NCI-H128 (cell line): ENCODE measurements around the gene RAB32.

Experiments used
- DNase-seq: peaks from one replicate; lab custom pipeline; 2025; ENCODE audit not compliant: unreplicated experiment; lab: John Stamatoyannopoulos, UW

Gene RAB32

GRCh38 chr6:146581968-146582367 lies 38.3 kb downstream of the RAB32 start:
- DNase-seq: no peak

GRCh38 chr6:146582857-146583256 lies 39.2 kb downstream of the RAB32 start:
- DNase-seq: no peak

DNA sequence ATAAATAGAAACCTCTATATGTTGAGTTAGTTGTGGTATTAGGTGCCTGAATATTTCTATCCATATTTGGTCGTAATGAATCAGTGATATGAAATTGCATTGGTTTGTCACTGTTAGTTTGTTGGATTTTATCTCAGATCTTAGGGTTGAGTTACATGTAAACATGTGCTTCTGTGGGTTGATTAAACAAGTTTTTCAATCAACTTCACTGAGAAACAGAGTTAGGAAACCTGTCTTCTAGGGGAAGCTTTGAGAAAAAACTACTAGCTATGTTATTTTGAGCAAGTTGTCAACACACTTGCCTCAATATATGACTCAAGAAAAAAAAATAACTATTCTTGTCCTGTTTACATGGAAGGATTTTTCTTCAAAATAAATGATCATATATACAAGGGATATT lies 40.3 kb downstream of the RAB32 start:
- no peak for DNase-seq

DNA sequence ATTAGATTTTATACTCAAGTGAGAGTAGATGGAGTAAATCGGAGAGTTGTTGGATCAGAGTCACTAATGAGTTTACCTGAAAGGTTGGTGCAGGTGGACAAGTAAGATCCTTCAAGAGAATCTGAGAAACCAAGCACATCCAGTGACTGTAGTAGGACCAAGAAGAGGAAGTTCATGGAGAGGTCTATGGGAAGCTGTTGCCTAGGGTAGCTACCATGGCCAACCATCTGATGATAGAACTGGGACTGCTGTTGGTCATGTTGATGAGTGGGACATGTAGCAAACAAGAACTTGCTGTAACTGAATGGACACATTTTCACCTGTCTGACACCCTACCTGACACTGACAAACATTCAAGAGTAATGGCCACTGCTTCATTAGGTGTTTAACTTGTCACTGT lies 43.8 kb downstream of the RAB32 start:
- DNase-seq: no peak

DNA sequence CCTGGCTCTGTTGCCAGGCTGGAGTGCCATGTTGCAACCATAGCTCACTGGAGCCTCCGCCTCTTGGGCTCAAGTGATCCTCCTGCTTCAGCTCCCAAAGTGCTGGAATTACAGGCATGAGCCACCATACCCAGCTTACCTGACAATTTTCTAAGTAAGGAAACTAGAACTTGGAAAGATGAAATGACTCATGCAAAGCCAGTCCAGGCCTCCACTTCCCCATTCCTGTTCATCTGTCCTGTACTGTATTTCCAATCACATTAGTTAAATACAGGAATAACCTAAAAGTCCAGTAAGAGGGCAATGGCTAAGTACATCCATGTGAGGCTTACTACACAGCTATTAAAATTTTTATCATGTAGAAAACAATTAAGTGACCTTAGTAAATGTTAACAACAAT lies 46.9 kb downstream of the RAB32 start:
- no peak for DNase-seq

GRCh38 chr6:146592451-146592850 lies 48.8 kb downstream of the RAB32 start:
- no peak for DNase-seq

DNA sequence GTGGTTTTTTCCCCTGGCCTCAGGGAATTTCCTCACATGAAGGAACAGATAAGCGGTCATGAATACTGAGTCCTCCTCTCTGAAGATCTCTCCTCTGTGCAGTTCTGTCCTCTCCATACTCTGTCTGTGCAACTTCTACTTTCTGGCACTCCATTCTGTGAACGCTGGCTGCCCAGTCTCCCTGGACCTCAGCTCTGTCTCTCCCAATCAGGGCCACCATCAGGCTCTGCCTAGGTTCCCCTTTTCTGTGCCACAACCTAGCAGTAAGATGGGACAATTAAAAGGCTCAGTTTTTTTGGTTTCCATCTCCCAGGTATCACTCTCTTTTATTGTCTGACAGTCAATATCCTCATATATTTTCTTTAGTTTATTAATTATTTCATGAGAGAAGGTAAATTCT lies 50.4 kb downstream of the RAB32 start:
- no peak for DNase-seq

GRCh38 chr6:146594495-146594894 lies 50.9 kb downstream of the RAB32 start:
- no peak for DNase-seq

- DNase-seq: no peak
These were observed 52.5 kb downstream of the RAB32 start for GRCh38 chr6:146595972-146596731.

DNA sequence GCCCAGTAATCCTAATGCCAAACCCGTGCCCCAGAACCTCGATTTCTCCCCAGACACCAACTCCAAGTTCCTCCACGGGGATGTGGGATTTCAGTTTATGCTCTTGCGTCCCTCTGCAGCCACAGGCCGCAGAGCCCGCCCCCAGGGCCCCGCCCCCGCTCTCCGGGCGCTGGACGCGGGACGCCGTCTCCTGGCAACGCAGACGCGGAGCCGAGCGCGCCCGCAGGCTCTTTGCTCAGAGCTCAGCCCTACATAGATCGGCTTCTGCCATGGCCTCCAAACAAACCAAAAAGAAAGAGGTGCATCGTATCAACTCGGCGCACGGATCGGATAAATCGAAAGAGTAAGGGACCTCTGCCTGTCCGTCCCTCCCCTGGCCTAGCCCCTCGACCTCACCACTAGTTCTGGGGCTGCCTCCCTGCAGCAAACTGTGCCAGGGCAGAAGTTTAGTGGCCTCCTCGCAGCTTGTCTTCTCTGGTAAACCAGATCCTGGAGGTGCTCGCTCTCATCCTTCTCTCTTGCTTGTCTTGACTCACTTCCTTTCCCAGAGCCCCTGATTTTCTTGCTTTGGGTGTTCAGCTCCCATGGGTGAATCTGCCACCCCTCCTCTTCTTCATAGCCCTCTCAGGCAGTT lies 55.3 kb downstream of the RAB32 start, which contains the start of gene ADGB:
Gene ADGB (plus strand): TSS at position 201 of the 634 bp plus-strand sequence. CDS start 69 bp downstream, at position 270.
- no peak for DNase-seq

- no peak for DNase-seq
These were observed 57.7 kb downstream of the RAB32 start for GRCh38 chr6:146601352-146601751.

- no peak for DNase-seq
These were observed 58.9 kb downstream of the RAB32 start for GRCh38 chr6:146602526-146602925.
